ENCODE data around the gene SYT14.

DNA sequence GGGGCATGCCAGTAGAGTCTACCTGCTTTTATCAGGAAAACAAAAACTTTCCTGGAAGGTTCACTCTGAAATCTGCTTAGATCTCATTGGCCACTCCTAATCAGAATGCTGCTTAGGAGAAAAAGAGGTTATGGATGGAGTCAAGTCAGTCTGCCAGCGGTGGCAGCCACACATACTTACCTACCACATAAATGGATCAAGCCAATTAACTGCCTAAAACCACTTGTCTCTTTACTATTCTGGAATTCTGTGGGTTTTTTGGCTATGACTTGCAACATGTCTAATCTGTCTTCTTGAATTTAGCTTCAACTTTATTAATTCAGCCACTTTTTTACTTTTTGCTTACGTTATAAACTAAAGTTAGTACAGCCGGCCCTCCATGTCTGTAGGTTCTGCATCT is 154.3 kb downstream of the SYT14 start:
- TF ChIP-seq EZH2 (IDR thresholded peaks at IDR 0.05; ENCODE audit: insufficient read depth, poor library complexity, severe bottlenecking): no peak
- TF ChIP-seq EZH2phosphoT487 (IDR thresholded peaks at IDR 0.05; ENCODE audit: insufficient read depth, low read depth): no peak

All from GM23248 (cell line).